Neuronal stem cell (in vitro differentiated cells): Measurements from ENCODE around the gene DDX39A.
A peak's percentile ranks its signal among the peaks of the same experiment; 100 is the strongest.

Source experiments
- DNase-seq: peaks from one replicate; pipeline ENCODE4 v3.0.0-alpha.2; 2013; ENCODE audit warnings: low spot score
- H2AFZ ChIP-seq: one replicate; pipeline ENCODE4 v1.6.1; 2013; ENCODE audit warnings: mild to moderate bottlenecking, low read length, inconsistent platforms
- H2AK5ac ChIP-seq: 2 replicates; pipeline ENCODE4 v1.6.1; 2013; ENCODE audit warnings: low read depth, mild to moderate bottlenecking, inconsistent platforms, low read length, moderate library complexity, mixed read lengths
- H2BK120ac ChIP-seq: 2 replicates; pipeline ENCODE4 v1.6.1; 2013; ENCODE audit warnings: low read depth, mild to moderate bottlenecking, inconsistent platforms, low read length, moderate library complexity, mixed read lengths
- H2BK12ac ChIP-seq: one replicate; pipeline ENCODE4 v1.6.1; 2013; ENCODE audit warnings: low read length, inconsistent platforms
- H2BK15ac ChIP-seq: 2 replicates; pipeline ENCODE4 v1.6.1; 2013; ENCODE audit warnings: mild to moderate bottlenecking, low read length, inconsistent platforms, mixed read lengths
- H2BK5ac ChIP-seq: one replicate; pipeline ENCODE4 v1.6.1; 2013; ENCODE audit warnings: inconsistent platforms, mild to moderate bottlenecking, low read length, moderate library complexity
- H3K14ac ChIP-seq: one replicate; pipeline ENCODE4 v1.6.1; 2013; ENCODE audit warnings: low read length, inconsistent platforms
- H3K18ac ChIP-seq: 2 replicates; pipeline ENCODE4 v1.6.1; 2013; ENCODE audit warnings: low read length, inconsistent platforms
- H3K23ac ChIP-seq: 2 replicates; pipeline ENCODE4 v1.6.1; 2013; ENCODE audit warnings: low read depth, mild to moderate bottlenecking, mixed read lengths, low read length, inconsistent platforms; ENCODE audit not compliant: poor library complexity
- H3K27ac ChIP-seq: replicated peaks from 3 replicates; pipeline ENCODE4 v1.5.1; 2013; ENCODE audit warnings: low read length, inconsistent platforms
- H3K27me3 ChIP-seq, 3 experiments: 2 replicates each; pipeline ENCODE4 v1.6.1; 2013; ENCODE audit warnings: low read length in 3 of 3, mild to moderate bottlenecking in 2 of 3, inconsistent platforms in 1 of 3, low read depth in 1 of 3, mixed read lengths in 1 of 3, moderate library complexity in 1 of 3; ENCODE audit not compliant: control insufficient read depth in 3 of 3, insufficient read depth in 3 of 3
- H3K36me3 ChIP-seq, 2 donors: replicated peaks in 1 of 2; 2 replicates each; pipeline ENCODE4 v1.6.1; 2013; ENCODE audit warnings: low read length in 2 of 2; ENCODE audit not compliant: control insufficient read depth in 2 of 2, insufficient read depth in 2 of 2
- H3K4ac ChIP-seq: 2 replicates; pipeline ENCODE4 v1.6.1; 2013; ENCODE audit warnings: inconsistent platforms, mild to moderate bottlenecking, low read length, moderate library complexity
- H3K4me1 ChIP-seq, 2 donors: 1 replicate in 1 of 2; 2 replicates in 1 of 2; pipeline ENCODE4 v1.6.1; 2013; ENCODE audit warnings: low read length in 2 of 2, low read depth in 1 of 2; ENCODE audit not compliant: control insufficient read depth in 2 of 2, insufficient read depth in 1 of 2
- H3K4me2 ChIP-seq: one replicate; pipeline ENCODE4 v1.6.1; 2013; ENCODE audit warnings: mild to moderate bottlenecking, low read length, inconsistent platforms; ENCODE audit not compliant: insufficient read depth, poor library complexity, severe bottlenecking
- H3K4me3 ChIP-seq, 2 donors: 2 replicates each; pipeline ENCODE4 v1.5.1; 2013; ENCODE audit warnings: low read length in 2 of 2, mild to moderate bottlenecking in 2 of 2, inconsistent platforms in 1 of 2, moderate library complexity in 1 of 2
- H3K79me1 ChIP-seq: one replicate; pipeline ENCODE4 v1.6.1; 2013; ENCODE audit warnings: low read depth, mild to moderate bottlenecking, inconsistent platforms, low read length, moderate library complexity
- H3K9ac ChIP-seq: one replicate; pipeline ENCODE4 v1.6.1; 2013; ENCODE audit warnings: mild to moderate bottlenecking, low read depth, low read length, inconsistent platforms; ENCODE audit not compliant: poor library complexity
- H3K9me3 ChIP-seq, 2 donors: replicated peaks in 1 of 2; 2 replicates each; pipeline versions ENCODE3 to v1.6.1; 2013; ENCODE audit warnings: low read length in 2 of 2, mild to moderate bottlenecking in 2 of 2, inconsistent platforms in 1 of 2, low read depth in 1 of 2, mixed read lengths in 1 of 2, moderate library complexity in 1 of 2; ENCODE audit not compliant: control insufficient read depth in 2 of 2, insufficient read depth in 1 of 2
- H4K8ac ChIP-seq: one replicate; pipeline ENCODE4 v1.6.1; 2013; ENCODE audit warnings: low read depth, mild to moderate bottlenecking, inconsistent platforms, low read length, moderate library complexity
- H4K91ac ChIP-seq: one replicate; pipeline ENCODE4 v1.6.1; 2013; ENCODE audit warnings: low read length, low read depth, mild to moderate bottlenecking, inconsistent platforms; ENCODE audit not compliant: poor library complexity
- WGBS, 2 donors: extraction: QIAGEN DNeasy Blood & Tissue Kit; methylation state at CpG; one replicate each; pipeline ENCODE4 v1.1.7; 2013; ENCODE audit warnings: missing lambda C conversion rate in 2 of 2, mixed read lengths in 1 of 2; ENCODE audit not compliant: insufficient read length in 2 of 2, insufficient replicate concordance in 1 of 2; ENCODE audit errors: extremely low coverage in 2 of 2; 5-methylcytosine and 5-hydroxymethylcytosine counted together

DDX39A gene

GRCh38 chr19:14381689-14382474, 37.3 kb downstream of the DDX39A start:
- Histone ChIP-seq H4K8ac (no peak overlapping the region), H3K4me3 (peak overlapping the region in 1 of 2 donors; percentile 9), H3K4me2 (no peak overlapping the region), H3K14ac (no peak overlapping the region), H3K23ac (no peak overlapping the region), H3K9ac (no peak overlapping the region), H3K18ac (peak overlapping the region; percentile 87), H3K27me3 (peaks cover 0 to 17% (median 0%) of the 10 kb centered on the region in 3 experiments), H3K4ac (no peak overlapping the region), H2BK5ac (peak overlapping the region; percentile 20), H3K36me3 (no peaks in the 10 kb centered on the region), H3K79me1 (no peaks in the 10 kb centered on the region), H2BK120ac (no peak overlapping the region), H3K4me1 (peaks cover 14 to 19% of the 10 kb centered on the region in 2 donors), H2AFZ (peak overlapping the region; percentile 90), H2BK12ac (no peak overlapping the region), H2AK5ac (peak overlapping the region; percentile 66), H4K91ac (peak overlapping the region; percentile 38), H3K9me3 (no peaks in the 10 kb centered on the region), H3K27ac (no peak overlapping the region), H2BK15ac (peak overlapping the region; percentile 87)
- no CpG with 5 or more reads among the region's 18 CpGs for WGBS, 2 donors
- DNase-seq = no peak

GRCh38 chr19:14379294-14380065, 39.7 kb downstream of the DDX39A start:
- H4K91ac ChIP-seq = no peak overlapping the region
- peaks cover 14 to 22% of the 10 kb centered on the region in 2 donors for H3K4me1 ChIP-seq
- no peaks in the 10 kb centered on the region for H3K9me3 ChIP-seq
- no peak overlapping the region for H3K23ac ChIP-seq
- DNase-seq = no peak
- H2BK5ac ChIP-seq = no peak overlapping the region
- H3K4me2 ChIP-seq = no peak overlapping the region
- no peak overlapping the region for H4K8ac ChIP-seq
- no peak overlapping the region for H3K9ac ChIP-seq
- no peak overlapping the region for H3K14ac ChIP-seq
- H3K27me3 ChIP-seq = peaks cover 0 to 17% (median 0%) of the 10 kb centered on the region in 3 experiments
- H3K79me1 ChIP-seq = no peaks in the 10 kb centered on the region
- no peak overlapping the region for H3K4me3 ChIP-seq
- H2AFZ ChIP-seq = peak overlapping the region; percentile 45
- H3K4ac ChIP-seq = no peak overlapping the region
- no CpG with 5 or more reads among the region's 9 CpGs for WGBS, 2 donors
- H3K27ac ChIP-seq = no peak overlapping the region
- no peaks in the 10 kb centered on the region for H3K36me3 ChIP-seq
- H2BK12ac ChIP-seq = no peak overlapping the region
- H3K18ac ChIP-seq = no peak overlapping the region
- H2AK5ac ChIP-seq = no peak overlapping the region
- H2BK15ac ChIP-seq = no peak overlapping the region
- H2BK120ac ChIP-seq = no peak overlapping the region

GRCh38 chr19:14378890-14379289, 40.3 kb downstream of the DDX39A start:
- H2BK120ac ChIP-seq = no peak overlapping the region
- H3K4ac ChIP-seq = no peak overlapping the region
- H3K9me3 ChIP-seq = no peaks in the 10 kb centered on the region
- no CpG with 5 or more reads among the region's 4 CpGs for WGBS, 2 donors
- peak overlapping the region; percentile 45 for H2AFZ ChIP-seq
- no peak overlapping the region for H3K9ac ChIP-seq
- H2AK5ac ChIP-seq = no peak overlapping the region
- H3K4me2 ChIP-seq = no peak overlapping the region
- H2BK5ac ChIP-seq = no peak overlapping the region
- no peak overlapping the region for H3K18ac ChIP-seq
- H4K91ac ChIP-seq = no peak overlapping the region
- H3K14ac ChIP-seq = no peak overlapping the region
- no peak overlapping the region for H3K23ac ChIP-seq
- H3K4me3 ChIP-seq = no peak overlapping the region
- peaks cover 0 to 14% (median 0%) of the 10 kb centered on the region in 3 experiments for H3K27me3 ChIP-seq
- no peak overlapping the region for H2BK12ac ChIP-seq
- H3K36me3 ChIP-seq = no peaks in the 10 kb centered on the region
- DNase-seq = no peak
- no peak overlapping the region for H4K8ac ChIP-seq
- no peak overlapping the region for H2BK15ac ChIP-seq
- peaks cover 14 to 22% of the 10 kb centered on the region in 2 donors for H3K4me1 ChIP-seq
- H3K27ac ChIP-seq = peak overlapping the region; percentile 23
- no peaks in the 10 kb centered on the region for H3K79me1 ChIP-seq

DNA sequence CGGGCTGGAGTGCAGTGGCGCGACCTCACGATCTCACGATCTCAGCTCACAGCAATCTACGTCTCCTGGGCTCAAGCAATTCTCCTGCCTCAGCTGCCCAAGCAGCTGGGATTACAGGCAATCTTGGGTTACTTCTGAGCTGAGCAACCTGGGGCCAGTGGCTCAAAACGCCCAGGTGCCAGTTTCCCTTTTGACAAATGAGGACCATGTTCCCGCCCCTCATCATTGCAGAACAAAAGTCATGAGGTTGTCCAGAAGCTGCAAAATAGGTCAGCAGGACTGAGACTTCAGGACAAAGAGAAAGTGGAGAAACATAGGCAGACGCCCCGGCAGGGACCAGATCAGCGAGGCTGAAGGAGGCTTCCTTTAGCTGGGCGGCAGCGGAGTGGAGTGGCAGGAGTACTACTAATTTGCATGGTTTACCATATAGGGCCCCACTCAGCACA, 41.2 kb downstream of the DDX39A start:
- Histone ChIP-seq H2BK5ac (no peak overlapping the region), H4K91ac (no peak overlapping the region), H3K23ac (peak overlapping the region; percentile 44), H3K4me2 (no peak overlapping the region), H3K36me3 (no peaks in the 10 kb centered on the region), H2AK5ac (no peak overlapping the region), H2AFZ (peak overlapping the region; percentile 75), H4K8ac (no peak overlapping the region), H3K9me3 (no peaks in the 10 kb centered on the region), H2BK15ac (no peak overlapping the region), H3K4me1 (peaks cover 14 to 22% of the 10 kb centered on the region in 2 donors), H3K27ac (peak overlapping the region; percentile 60), H2BK12ac (no peak overlapping the region), H3K79me1 (no peaks in the 10 kb centered on the region), H3K14ac (no peak overlapping the region), H3K4me3 (no peak overlapping the region), H3K4ac (no peak overlapping the region), H3K27me3 (peaks cover 0 to 9% (median 0%) of the 10 kb centered on the region in 3 experiments), H3K9ac (no peak overlapping the region), H3K18ac (peak overlapping the region; percentile 7), H2BK120ac (no peak overlapping the region)
- DNase-seq = no peak
- no CpG with 5 or more reads among the region's 13 CpGs for WGBS, 2 donors
